IMR-90 (cell line): Measurements from ENCODE around the gene NIPSNAP2. TPM values are rescaled to one million over a fixed set of nuclear protein-coding genes. Genes with fewer than 3 reads are reported as not detected.

Experiments
- ATAC-seq: fragments of 200-7000 bp; cut with Tn5 transposase; 2 replicates; pipeline ENCODE4 v1.9.1; 2020; ENCODE audit warnings: low read depth, mild to moderate bottlenecking, moderate library complexity
- BruUV-seq: library from RNA; stranded (reverse); fragments of 400-500 nt; replicated peaks from 2 replicates; lab custom pipeline; 2021; lab: Mats Ljungman, UMichigan
- CTCF ChIA-PET: fragments of 300-600 bp; formaldehyde crosslinking; extraction: SDS; loops from one replicate; lab custom pipeline; 2021; ENCODE audit warnings: antibody characterized with exemption; lab: Yijun Ruan, JAX
- POLR2A ChIA-PET: fragments of 300-600 bp; sonication (Branson Sonifier 250); formaldehyde crosslinking; loops from one replicate; lab custom pipeline; 2022; ENCODE audit warnings: antibody characterized with exemption; ENCODE audit not compliant: unreplicated experiment; lab: Charles Lee
- DNase-seq: peaks from one replicate; pipeline ENCODE4 v3.0.0; 2013
- H2AFZ ChIP-seq: replicated peaks from 2 replicates; pipeline ENCODE3; 2013; ENCODE audit warnings: low read length, mild to moderate bottlenecking; ENCODE audit not compliant: poor library complexity
- H2AK5ac ChIP-seq: 2 replicates; pipeline ENCODE4 v1.6.1; 2013; ENCODE audit warnings: low read depth, low read length, inconsistent platforms
- H2AK9ac ChIP-seq: replicated peaks from 2 replicates; pipeline ENCODE3; 2013; ENCODE audit warnings: mild to moderate bottlenecking, low read depth, low read length, moderate library complexity; ENCODE audit not compliant: poor library complexity
- H2BK120ac ChIP-seq: 2 replicates; pipeline ENCODE4 v1.6.1; 2013; ENCODE audit warnings: low read depth, low read length, inconsistent platforms
- H2BK15ac ChIP-seq: 3 replicates; pipeline ENCODE4 v1.6.1; 2013; ENCODE audit warnings: low read depth, low read length, inconsistent platforms
- H2BK20ac ChIP-seq: 2 replicates; pipeline ENCODE4 v1.6.1; 2013; ENCODE audit warnings: low read depth, mild to moderate bottlenecking, inconsistent platforms, low read length, moderate library complexity
- H2BK5ac ChIP-seq: 2 replicates; pipeline ENCODE4 v1.6.1; 2013; ENCODE audit warnings: mild to moderate bottlenecking, low read depth, low read length, inconsistent platforms; ENCODE audit not compliant: poor library complexity, severe bottlenecking
- H3K14ac ChIP-seq: replicated peaks from 2 replicates; pipeline ENCODE4 v1.6.1; 2013; ENCODE audit warnings: low read depth, low read length, inconsistent platforms
- H3K18ac ChIP-seq: 2 replicates; pipeline ENCODE4 v1.6.1; 2013; ENCODE audit warnings: low read depth, low read length, control low read depth
- H3K23ac ChIP-seq: 2 replicates; pipeline ENCODE4 v1.6.1; 2013; ENCODE audit warnings: low read depth, low read length, inconsistent platforms
- H3K27ac ChIP-seq: 2 replicates; pipeline ENCODE4 v1.5.1; 2013; ENCODE audit warnings: mild to moderate bottlenecking, control low read depth, low read length; ENCODE audit not compliant: insufficient read depth
- H3K27me3 ChIP-seq: 2 replicates; pipeline ENCODE4 v1.6.1; 2013; ENCODE audit warnings: low read length; ENCODE audit not compliant: control insufficient read depth, insufficient read depth
- H3K36me3 ChIP-seq: 2 replicates; pipeline ENCODE4 v1.6.1; 2013; ENCODE audit warnings: low read length, mixed read lengths; ENCODE audit not compliant: control insufficient read depth, insufficient read depth
- H3K4ac ChIP-seq: 2 replicates; pipeline ENCODE4 v1.6.1; 2013; ENCODE audit warnings: low read depth, low read length, inconsistent platforms
- H3K4me1 ChIP-seq: 2 replicates; pipeline ENCODE4 v1.6.1; 2013; ENCODE audit warnings: low read length, mixed read lengths; ENCODE audit not compliant: control insufficient read depth, insufficient read depth
- H3K4me2 ChIP-seq: 2 replicates; pipeline ENCODE4 v1.6.1; 2013; ENCODE audit warnings: low read depth, mild to moderate bottlenecking, control low read depth, low read length, moderate library complexity
- H3K4me3 ChIP-seq: 2 replicates; pipeline ENCODE4 v1.5.1; 2013; ENCODE audit warnings: low read depth, mild to moderate bottlenecking, control low read depth, low read length, moderate library complexity; ENCODE audit not compliant: insufficient read depth
- H3K56ac ChIP-seq: 2 replicates; pipeline ENCODE4 v1.6.1; 2013; ENCODE audit warnings: low read length, inconsistent platforms; ENCODE audit not compliant: insufficient read depth; ENCODE audit errors: extremely low read depth
- H3K79me1 ChIP-seq, 2 experiments: 2 replicates each; pipeline ENCODE4 v1.6.1; 2013; ENCODE audit warnings: low read length in 2 of 2, inconsistent platforms in 1 of 2, low read depth in 1 of 2
- H3K9ac ChIP-seq: 2 replicates; pipeline ENCODE4 v1.6.1; 2013; ENCODE audit warnings: low read depth, low read length, control low read depth
- H3K9me1 ChIP-seq: 2 replicates; pipeline ENCODE4 v1.6.1; 2013; ENCODE audit warnings: low read length, inconsistent platforms; ENCODE audit not compliant: insufficient read depth
- H3K9me3 ChIP-seq: 2 replicates; pipeline ENCODE4 v1.6.1; 2013; ENCODE audit warnings: low read length; ENCODE audit not compliant: control insufficient read depth, insufficient read depth
- H4K20me1 ChIP-seq: 2 replicates; pipeline ENCODE4 v1.6.1; 2013; ENCODE audit warnings: low read length, inconsistent platforms; ENCODE audit not compliant: insufficient read depth
- H4K5ac ChIP-seq: 2 replicates; pipeline ENCODE4 v1.6.1; 2013; ENCODE audit warnings: mild to moderate bottlenecking, low read depth, low read length, control low read depth
- H4K8ac ChIP-seq, 2 experiments: 2 replicates each; pipeline ENCODE4 v1.6.1; 2013; ENCODE audit warnings: low read depth in 2 of 2, low read length in 2 of 2, control low read depth in 1 of 2, inconsistent platforms in 1 of 2
- H4K91ac ChIP-seq: 2 replicates; pipeline ENCODE4 v1.6.1; 2013; ENCODE audit warnings: low read depth, low read length, inconsistent platforms; ENCODE audit not compliant: insufficient read depth
- RAD21 ChIP-seq: IDR thresholded peaks from 2 replicates; pipeline ENCODE4 v1.6.1; 2012; ENCODE audit warnings: low read length, improper control_type of control experiment
- RFX5 ChIP-seq: IDR thresholded peaks from 2 replicates; pipeline ENCODE4 v1.8.0; 2012; ENCODE audit warnings: low read depth, mild to moderate bottlenecking, low read length, moderate library complexity
- USF2 ChIP-seq: fragments of 150-350 bp; IDR thresholded peaks from 2 replicates; pipeline ENCODE4 v1.6.1; 2017; ENCODE audit warnings: mild to moderate bottlenecking, antibody characterized with exemption, low read length, low read depth
- WGBS, 2 experiments: methylation state at CpG; one replicate each; pipeline versions ENCODE4 v1.1.5 to v1.1.7; 2013; ENCODE audit warnings: missing lambda C conversion rate in 2 of 2; ENCODE audit not compliant: insufficient read length in 1 of 2; ENCODE audit errors: extremely low coverage in 2 of 2; 5-methylcytosine and 5-hydroxymethylcytosine counted together
- dilution Hi-C: fragments of 300-500 bp; cut with HindIII; formaldehyde crosslinking; loops from one replicate; pipeline ENCODE4 v1.14.3; 2018; ENCODE audit warnings: low sequenced_read_pairs; ENCODE audit not compliant: unreplicated experiment
- in situ Hi-C: fragments of 300-500 bp; cut with MboI; formaldehyde crosslinking; loops from 3 replicates; pipeline ENCODE4 v1.14.3; 2019; ENCODE audit warnings: low sequenced_read_pairs, inconsistent platforms, mixed read lengths
- intact Hi-C: fragments of 100-400 bp; cut with micrococcal nuclease; formaldehyde crosslinking; loops from 2 replicates; pipeline ENCODE4 v1.10.0; 2022
- polyA plus RNA-seq, 3 experiments: library from polyadenylated mRNA; depleted of rRNA; stranded (reverse); fragments of >200 nt; gene quantifications; 2 replicates each; pipeline ENCODE4 v1.2.3, GENCODE V29; 2012; ENCODE audit warnings: low replicate concordance in 1 of 3
- total RNA-seq: library from RNA; depleted of rRNA; stranded (reverse); fragments of >200 nt; gene quantifications from 2 replicates; pipeline ENCODE4 v1.2.3, GENCODE V29; 2012

Gene NIPSNAP2
- total and polyA plus RNA-seq, 2 of the 4 experiments (the other 2 are of a cell fraction), result 33.7 to 42.8 TPM

GRCh38 chr7:55928006-55928767 is 36.2 kb upstream of the NIPSNAP2 start:
- POLR2A ChIA-PET, result no interaction called here
- CTCF ChIA-PET, result no interaction called here

More at GRCh38 chr7:55928006-55928767, 36.2 kb upstream of the NIPSNAP2 start:
- Histone ChIP-seq H2BK15ac (no peak overlapping the region), H4K20me1 (no peaks in the 10 kb centered on the region), H3K18ac (no peak overlapping the region), H4K5ac (no peak overlapping the region), H3K56ac (no peak overlapping the region), H3K9me3 (no peaks in the 10 kb centered on the region; the same call in 1 of the 2 replicates), H4K91ac (no peak overlapping the region), H3K14ac (no peak overlapping the region), H2AFZ (no peak overlapping the region), H2AK5ac (no peak overlapping the region), H3K9me1 (no peaks in the 10 kb centered on the region), H3K4ac (no peak overlapping the region), H3K23ac (no peak overlapping the region), H3K79me1 (no peaks in the 10 kb centered on the region), H4K8ac (no peak overlapping the region), H3K4me2 (no peak overlapping the region), H3K27me3 (no peaks in the 10 kb centered on the region), H2BK5ac (no peak overlapping the region), H2AK9ac (no peak overlapping the region), H3K9ac (no peak overlapping the region), H3K4me1 (no peaks in the 10 kb centered on the region), H3K36me3 (0 out of 2 replicates have a peak, but pooled peaks cover 1% of the 10 kb centered on the region), H2BK20ac (no peak overlapping the region), H3K4me3 (no peak overlapping the region), H3K27ac (no peak overlapping the region), H2BK120ac (no peak overlapping the region)
- in situ Hi-C loops (no loop called here), dilution Hi-C loops (no loop called here), intact Hi-C loops (no loop called here)
- TF ChIP-seq RFX5 (no peak), USF2 (no peak), RAD21 (no peak)
- BruUV-seq, result no TSS peak
- ATAC-seq (no peak), DNase-seq (no peak)
- no CpG with 5 or more reads among the region's 5 CpGs for WGBS, 2 experiments
